ENCODE data around the gene APPL2. TPM values are rescaled to one million over a fixed set of nuclear protein-coding genes. Genes with fewer than 3 reads are reported as not detected.

The APPL2 gene
- total RNA-seq, 1 experiment from 2014 or later: 16.1 TPM

DNA sequence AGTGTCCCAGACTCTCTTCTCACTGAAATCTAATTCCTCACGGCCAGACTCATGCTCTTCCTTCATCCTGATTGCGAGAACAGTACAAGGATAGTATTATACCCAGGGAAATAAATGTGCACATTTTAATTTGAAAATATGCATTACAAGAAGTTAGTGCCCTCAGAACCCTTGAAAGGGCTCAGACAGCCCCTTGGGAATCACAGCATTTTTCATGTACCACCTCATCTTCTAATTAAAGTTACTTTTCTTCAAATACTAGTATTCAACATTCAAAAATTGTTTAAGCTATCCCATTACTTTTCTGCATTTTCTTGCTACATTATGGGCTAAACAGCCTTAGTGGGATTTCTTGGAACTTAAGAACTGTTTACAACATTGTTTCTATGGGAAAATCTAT is 1.7 kb upstream of the APPL2 start:
- DNase-seq: no peak
- no peak overlapping the region for H3K27ac ChIP-seq
- H3K4me3 ChIP-seq: no peak overlapping the region
- H3K4me1 ChIP-seq: peaks cover 4% of the 10 kb centered on the region; the same call in 1 of the 2 replicates
- H3K27me3 ChIP-seq: no peaks in the 10 kb centered on the region
- H3K36me3 ChIP-seq: no peaks in the 10 kb centered on the region
- no peaks in the 10 kb centered on the region for H3K9me3 ChIP-seq (replicated peaks)

DNA sequence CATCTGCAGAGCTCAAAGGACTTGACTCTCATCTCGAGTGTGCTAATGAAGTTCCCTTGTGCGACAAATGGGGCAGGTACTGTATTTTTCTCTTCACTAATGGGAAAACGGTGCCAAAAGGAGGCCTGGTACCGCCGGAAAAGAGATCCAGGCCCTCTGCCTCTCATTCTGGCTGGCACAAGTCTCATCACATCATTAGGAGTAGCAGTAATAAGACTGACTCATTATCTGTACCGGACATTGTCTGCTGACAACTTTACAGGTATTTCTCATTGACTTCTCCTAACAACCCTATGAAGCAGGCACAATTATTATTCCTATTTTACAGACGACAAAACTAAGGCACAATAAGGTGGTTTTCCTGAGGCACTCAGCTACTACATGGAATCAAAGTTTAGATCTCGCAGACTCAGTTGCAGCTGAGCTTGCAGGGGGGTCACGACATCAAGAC is 668 bp downstream of the APPL2 start:
- peak in 1 of 2 experiments; percentile 18 for DNase-seq
- no peaks in the 10 kb centered on the region for H3K27me3 ChIP-seq
- no peak overlapping the region; the same call in 1 of the 2 replicates for H3K27ac ChIP-seq
- peaks cover 4% of the 10 kb centered on the region; the same call in 1 of the 2 replicates for H3K4me1 ChIP-seq
- H3K4me3 ChIP-seq: peak overlapping the region; percentile 82
- no peaks in the 10 kb centered on the region for H3K36me3 ChIP-seq
- H3K9me3 ChIP-seq (replicated peaks): no peaks in the 10 kb centered on the region

GRCh38 chr12:105234197-105234596 is 1.8 kb downstream of the APPL2 start:
- no peak for DNase-seq
- no peak overlapping the region for H3K27ac ChIP-seq
- peaks cover 4% of the 10 kb centered on the region; the same call in 1 of the 2 replicates for H3K4me1 ChIP-seq
- H3K27me3 ChIP-seq: no peaks in the 10 kb centered on the region
- H3K36me3 ChIP-seq: no peaks in the 10 kb centered on the region
- no peak overlapping the region for H3K4me3 ChIP-seq
- no peaks in the 10 kb centered on the region for H3K9me3 ChIP-seq (replicated peaks)

DNA sequence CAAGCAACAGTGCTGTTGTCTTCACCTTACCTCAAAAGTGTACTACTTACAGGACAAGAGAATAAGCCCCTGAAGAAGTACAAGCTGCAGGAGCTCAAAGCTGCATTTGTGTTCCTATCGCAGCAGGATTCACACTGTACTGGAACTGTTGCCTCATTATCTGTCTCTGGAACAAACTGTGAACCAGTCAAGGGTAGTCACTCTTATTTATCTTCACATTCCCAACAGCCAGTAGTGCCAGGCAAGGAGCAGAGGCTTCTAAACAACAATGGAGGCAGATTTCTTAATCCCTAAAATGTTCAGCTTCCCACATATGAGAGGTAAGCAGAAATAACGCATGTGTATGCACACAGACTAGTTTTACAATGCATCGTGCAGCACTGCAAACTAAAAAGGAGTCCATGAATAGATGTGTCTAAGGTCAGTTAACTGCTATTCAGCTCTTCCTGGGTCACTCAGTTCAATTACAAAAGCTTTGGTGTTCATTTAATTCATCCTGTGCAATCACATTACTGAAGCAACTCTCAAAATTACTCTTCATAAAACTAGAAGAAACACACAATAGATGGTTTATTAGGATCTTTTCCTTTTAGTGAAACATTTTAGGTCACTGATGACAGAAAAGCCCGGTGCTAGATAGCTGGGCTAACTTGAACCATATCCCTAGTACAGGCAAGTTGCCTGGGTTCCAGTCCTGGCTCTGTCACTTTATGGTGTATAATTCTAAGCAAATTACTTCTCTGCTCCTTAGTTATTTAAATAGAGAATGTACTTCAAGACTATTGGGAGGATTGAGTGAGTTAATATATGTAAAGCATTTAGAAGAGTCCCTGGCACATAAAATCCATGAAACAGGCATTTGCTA is 2.7 kb downstream of the APPL2 start:
- Histone ChIP-seq H3K4me1 (peaks cover 4% of the 10 kb centered on the region; the same call in 1 of the 2 replicates), H3K27ac (no peak overlapping the region), H3K9me3 (replicated peaks) (no peaks in the 10 kb centered on the region), H3K4me3 (no peak overlapping the region), H3K27me3 (no peaks in the 10 kb centered on the region), H3K36me3 (no peaks in the 10 kb centered on the region)
- no peak for DNase-seq

DNA sequence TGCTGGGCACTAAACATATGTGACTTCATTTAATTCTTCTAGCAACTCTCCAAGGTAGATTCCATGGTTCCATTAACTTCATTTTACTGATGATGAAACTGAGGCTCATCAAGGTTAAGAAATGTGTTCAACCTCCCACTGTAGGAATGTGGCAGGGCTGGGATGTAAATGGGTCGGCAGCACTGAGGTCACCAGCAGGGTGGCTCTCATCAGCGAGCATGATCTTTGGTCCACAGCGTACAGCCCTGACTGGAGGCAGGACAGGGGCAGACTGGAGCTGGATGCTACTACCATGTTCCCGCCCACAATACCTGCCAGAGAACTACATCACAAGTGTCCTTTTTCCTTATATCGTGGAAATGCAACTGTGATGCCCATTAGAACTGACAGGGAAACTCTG is 4.6 kb downstream of the APPL2 start:
- H3K27ac ChIP-seq: no peak overlapping the region
- no peak for DNase-seq
- peaks cover 4% of the 10 kb centered on the region; the same call in 1 of the 2 replicates for H3K4me1 ChIP-seq
- H3K9me3 ChIP-seq (replicated peaks): no peaks in the 10 kb centered on the region
- H3K36me3 ChIP-seq: no peaks in the 10 kb centered on the region
- H3K27me3 ChIP-seq: no peaks in the 10 kb centered on the region
- no peak overlapping the region for H3K4me3 ChIP-seq

DNA sequence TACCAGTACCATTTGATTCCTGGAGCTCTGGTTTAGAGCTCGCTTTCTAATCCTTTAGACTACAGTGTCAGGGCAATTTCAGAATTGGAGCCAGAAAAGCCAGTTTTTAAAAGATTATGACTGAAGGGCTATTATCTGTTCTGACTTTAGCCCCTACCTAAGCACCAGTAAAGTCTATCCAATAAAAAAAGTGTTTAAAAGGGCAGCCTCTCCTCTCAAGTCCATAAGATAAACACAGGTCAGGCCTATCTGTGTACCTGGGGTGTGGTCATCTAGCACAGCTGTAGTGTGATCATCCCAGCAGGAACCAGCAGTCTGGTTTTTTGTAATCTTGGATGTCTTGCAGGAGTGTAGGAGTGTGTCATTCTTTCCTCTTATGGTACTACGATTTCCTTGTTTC is 6.6 kb downstream of the APPL2 start:
- Histone ChIP-seq H3K36me3 (no peaks in the 10 kb centered on the region), H3K27me3 (no peaks in the 10 kb centered on the region), H3K4me1 (no peaks in the 10 kb centered on the region), H3K9me3 (replicated peaks) (no peaks in the 10 kb centered on the region), H3K4me3 (no peak overlapping the region), H3K27ac (no peak overlapping the region)
- no peak for DNase-seq

- Histone ChIP-seq H3K9me3 (replicated peaks) (no peaks in the 10 kb centered on the region), H3K27me3 (no peaks in the 10 kb centered on the region), H3K27ac (no peak overlapping the region), H3K36me3 (no peaks in the 10 kb centered on the region), H3K4me1 (no peaks in the 10 kb centered on the region), H3K4me3 (no peak overlapping the region)
- no peak for DNase-seq
Measured at GRCh38 chr12:105228966-105229365, 7.0 kb downstream of the APPL2 start.

- DNase-seq: no peak
- Histone ChIP-seq H3K9me3 (replicated peaks) (no peaks in the 10 kb centered on the region), H3K36me3 (no peaks in the 10 kb centered on the region), H3K27ac (no peak overlapping the region), H3K4me3 (no peak overlapping the region), H3K4me1 (no peaks in the 10 kb centered on the region), H3K27me3 (no peaks in the 10 kb centered on the region)
Measured at GRCh38 chr12:105228494-105228893, 7.5 kb downstream of the APPL2 start.

DNA sequence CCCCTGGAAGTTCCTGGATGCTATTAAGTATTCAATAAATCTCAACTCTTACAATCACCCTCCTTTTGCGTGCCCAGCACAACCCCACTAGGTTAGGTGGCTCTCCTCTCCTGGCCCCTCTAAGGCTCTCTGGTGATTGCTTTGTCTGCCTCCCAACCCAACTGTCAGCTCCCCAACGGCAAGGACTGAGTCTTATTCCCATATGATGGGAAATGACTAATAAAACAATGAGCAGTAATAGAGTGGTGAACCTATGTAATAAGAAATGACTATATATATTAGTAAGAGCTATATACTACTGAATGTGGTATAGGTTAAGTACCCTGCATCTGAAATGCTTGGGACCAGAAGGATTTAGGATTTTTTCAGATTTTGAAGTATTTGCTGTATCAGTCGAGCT is 8.1 kb downstream of the APPL2 start:
- H3K36me3 ChIP-seq: no peaks in the 10 kb centered on the region
- no peaks in the 10 kb centered on the region for H3K27me3 ChIP-seq
- no peak for DNase-seq
- H3K9me3 ChIP-seq (replicated peaks): no peaks in the 10 kb centered on the region
- H3K4me3 ChIP-seq: no peak overlapping the region
- H3K27ac ChIP-seq: no peak overlapping the region
- H3K4me1 ChIP-seq: no peaks in the 10 kb centered on the region

- Histone ChIP-seq H3K9me3 (replicated peaks) (no peaks in the 10 kb centered on the region), H3K27me3 (no peaks in the 10 kb centered on the region), H3K27ac (no peak overlapping the region), H3K36me3 (no peaks in the 10 kb centered on the region), H3K4me1 (no peaks in the 10 kb centered on the region), H3K4me3 (no peak overlapping the region)
- no peak for DNase-seq
Measured at GRCh38 chr12:105226219-105226618, 9.8 kb downstream of the APPL2 start.

DNA sequence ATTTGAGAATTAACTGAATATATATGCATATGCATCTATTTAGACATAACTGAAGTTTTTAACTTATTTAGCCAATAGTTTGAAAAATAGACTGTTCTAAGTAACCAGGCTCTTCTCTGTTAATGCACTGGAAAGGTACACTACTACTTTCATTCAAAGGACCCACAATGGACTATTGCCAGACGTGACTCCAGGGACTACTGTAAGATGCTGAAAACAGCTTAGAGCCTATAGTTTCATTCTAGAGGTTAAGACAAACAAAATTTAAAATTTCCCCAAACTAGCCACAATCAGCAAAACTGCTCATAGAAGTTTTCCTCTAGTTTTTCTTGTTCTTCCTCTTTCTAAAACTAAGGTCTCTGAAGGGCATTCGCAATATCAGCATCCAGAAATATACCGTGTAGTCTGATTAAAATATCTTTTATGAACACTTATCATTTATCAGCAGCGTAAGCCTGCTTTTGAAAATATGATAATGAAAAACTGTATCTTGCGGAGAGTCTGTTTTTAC is 10.4 kb downstream of the APPL2 start:
- Histone ChIP-seq H3K9me3 (replicated peaks) (no peaks in the 10 kb centered on the region), H3K4me1 (no peaks in the 10 kb centered on the region), H3K4me3 (no peak overlapping the region), H3K36me3 (no peaks in the 10 kb centered on the region), H3K27ac (no peak overlapping the region), H3K27me3 (no peaks in the 10 kb centered on the region)
- no peak for DNase-seq

- no peaks in the 10 kb centered on the region for H3K4me1 ChIP-seq
- no peaks in the 10 kb centered on the region for H3K9me3 ChIP-seq (replicated peaks)
- no peaks in the 10 kb centered on the region for H3K36me3 ChIP-seq
- H3K27me3 ChIP-seq: no peaks in the 10 kb centered on the region
- DNase-seq: no peak
- H3K27ac ChIP-seq: no peak overlapping the region
- no peak overlapping the region for H3K4me3 ChIP-seq
Measured at GRCh38 chr12:105224399-105224798, 11.6 kb downstream of the APPL2 start.

DNA sequence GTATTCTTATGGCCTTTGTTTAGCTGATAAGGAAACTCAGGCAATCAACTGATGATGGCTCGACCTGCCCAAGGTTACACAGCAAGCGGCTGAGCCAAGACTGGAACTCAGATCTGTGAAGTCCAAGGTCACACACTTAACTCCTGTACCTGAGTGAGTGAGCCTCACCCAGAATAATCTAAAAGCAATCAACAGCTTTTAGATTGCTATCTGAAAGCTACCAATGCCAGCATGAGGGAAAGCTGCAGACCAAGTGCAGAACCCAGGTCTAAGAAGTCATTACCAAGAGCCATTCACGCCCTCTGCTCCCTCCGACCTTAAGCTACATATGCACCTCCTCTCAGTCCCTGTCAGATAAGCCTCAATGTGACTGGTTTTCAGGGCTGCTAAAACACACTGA is 12.1 kb downstream of the APPL2 start:
- no peak overlapping the region for H3K27ac ChIP-seq
- no peaks in the 10 kb centered on the region for H3K36me3 ChIP-seq
- DNase-seq: no peak
- no peak overlapping the region for H3K4me3 ChIP-seq
- no peaks in the 10 kb centered on the region for H3K27me3 ChIP-seq
- no peaks in the 10 kb centered on the region for H3K9me3 ChIP-seq (replicated peaks)
- H3K4me1 ChIP-seq: no peaks in the 10 kb centered on the region

DNA sequence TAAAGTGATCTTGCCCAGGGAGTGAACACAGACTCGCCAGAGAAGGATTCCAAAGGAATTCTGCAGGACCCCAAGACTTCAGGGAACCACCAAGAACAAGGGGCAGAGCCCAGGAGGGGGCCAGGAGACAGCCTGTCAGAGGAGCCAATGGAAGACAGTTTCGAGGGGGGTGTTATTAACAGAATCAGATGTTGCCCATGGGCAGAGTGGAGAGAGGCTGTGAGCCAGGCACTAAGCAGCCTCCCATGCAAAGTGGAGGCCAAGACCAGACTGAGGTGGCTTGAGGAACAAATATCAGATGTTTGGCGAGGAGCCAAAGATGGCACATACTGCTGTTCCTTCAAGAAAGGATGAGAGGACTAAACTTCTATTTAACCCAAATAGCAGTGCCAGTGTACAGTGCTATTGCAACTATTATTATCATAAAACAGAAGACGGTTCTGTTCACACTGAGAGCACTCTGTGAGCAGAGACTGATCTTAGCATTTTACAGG is 12.6 kb downstream of the APPL2 start:
- no peak overlapping the region for H3K4me3 ChIP-seq
- H3K4me1 ChIP-seq: no peaks in the 10 kb centered on the region
- no peaks in the 10 kb centered on the region for H3K27me3 ChIP-seq
- H3K27ac ChIP-seq: no peak overlapping the region
- H3K9me3 ChIP-seq (replicated peaks): no peaks in the 10 kb centered on the region
- DNase-seq: no peak
- H3K36me3 ChIP-seq: no peaks in the 10 kb centered on the region

- Histone ChIP-seq H3K27me3 (no peaks in the 10 kb centered on the region), H3K27ac (no peak overlapping the region), H3K9me3 (replicated peaks) (no peaks in the 10 kb centered on the region), H3K4me3 (no peak overlapping the region), H3K36me3 (no peaks in the 10 kb centered on the region), H3K4me1 (no peaks in the 10 kb centered on the region)
- DNase-seq: no peak
Measured at GRCh38 chr12:105222726-105223351, 13.1 kb downstream of the APPL2 start.

All from SJCRH30 (cell line).